Lower lobe of right lung (tissue), 2 donors: ENCODE results near the gene MS4A4A. TPM values are rescaled to one million over a fixed set of nuclear protein-coding genes. Genes with fewer than 3 reads are reported as not detected.

ENCODE experiments used
- ATAC-seq, 2 donors: fragments of 200-7000 bp; cut with Tn5 transposase; one replicate each; pipeline ENCODE4 v1.9.1; 2020 to 2022; ENCODE audit warnings: mild to moderate bottlenecking in 2 of 2, moderate library complexity in 2 of 2
- DNase-seq: peaks from one replicate; pipeline ENCODE4 v3.0.0-alpha.2; 2020
- H3K27ac ChIP-seq: fragments of 200-600 bp; one replicate; pipeline ENCODE4 v1.8.0; 2022
- H3K27me3 ChIP-seq: fragments of 200-600 bp; one replicate; pipeline ENCODE4 v1.8.0; 2022; ENCODE audit warnings: low read depth
- H3K36me3 ChIP-seq: fragments of 200-600 bp; one replicate; pipeline ENCODE4 v1.8.0; 2022; ENCODE audit warnings: mild to moderate bottlenecking
- H3K4me1 ChIP-seq: fragments of 200-600 bp; one replicate; pipeline ENCODE4 v1.8.0; 2022
- H3K4me3 ChIP-seq: fragments of 200-600 bp; one replicate; pipeline ENCODE4 v1.8.0; 2022; ENCODE audit warnings: mild to moderate bottlenecking
- H3K9me3 ChIP-seq: fragments of 200-600 bp; one replicate; pipeline ENCODE4 v1.8.0; 2022
- intact Hi-C: fragments of 100-400 bp; cut with DNase I; formaldehyde crosslinking; loops from one replicate; pipeline ENCODE4 v1.11.0; 2022
- total RNA-seq: library from RNA; stranded (reverse); fragmentation: NEBNext Ultra II Directional; extraction: Animal tissue kit (Norgen Biotek cat#: 25700); gene quantifications from one replicate; pipeline ENCODE4 v1.2.1, GENCODE V29; 2021
- TF ChIP-seq, protein P1 (sequence below): fragments of 200-600 bp; IDR thresholded peaks from one replicate; pipeline ENCODE4 v1.8.0; 2022; ENCODE audit warnings: antibody characterized with exemption, mild to moderate bottlenecking
- donor health status: DM: no; HTN: yes; CAD: no; lungs with severe emphysema.

MS4A4A gene
- total RNA-seq, 1 donor from 2014 or later: 89.5 TPM

DNA sequence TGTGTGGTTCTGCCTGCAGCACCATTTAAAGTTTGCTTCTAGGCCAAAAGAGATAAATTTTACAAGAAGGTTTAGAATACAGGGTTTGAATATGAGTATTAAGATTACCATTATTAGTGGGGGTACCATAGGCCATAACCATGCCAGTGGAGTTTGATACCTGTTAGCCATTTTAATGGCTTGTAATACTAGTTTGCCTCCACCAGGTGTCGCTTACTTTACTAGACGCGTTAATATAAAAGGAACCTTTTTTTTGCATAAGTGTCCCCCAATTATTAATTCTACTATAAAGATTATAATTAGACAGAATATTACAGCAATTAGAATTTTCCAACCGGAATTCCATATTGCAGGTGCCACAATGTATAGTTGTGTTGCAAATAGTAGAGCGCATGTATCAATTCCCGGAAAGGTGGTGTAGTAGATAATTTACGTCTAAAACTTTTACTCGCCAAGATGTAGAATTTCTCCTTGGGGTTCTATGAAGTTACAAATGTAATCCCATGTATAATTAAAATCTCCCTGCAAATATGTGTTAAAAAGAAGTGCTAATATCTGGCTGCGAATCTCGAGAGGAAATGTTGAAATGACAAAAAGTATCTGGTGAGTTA, 62.7 kb downstream of the MS4A4A start:
- no peaks in the 10 kb centered on the region for H3K27me3 ChIP-seq
- DNase-seq (no peak), ATAC-seq (no peak)
- H3K27ac ChIP-seq: no peak overlapping the region
- no peaks in the 10 kb centered on the region for H3K36me3 ChIP-seq
- H3K4me3 ChIP-seq: no peak overlapping the region
- H3K9me3 ChIP-seq: no peaks in the 10 kb centered on the region
- TF ChIP-seq, protein P1, sequence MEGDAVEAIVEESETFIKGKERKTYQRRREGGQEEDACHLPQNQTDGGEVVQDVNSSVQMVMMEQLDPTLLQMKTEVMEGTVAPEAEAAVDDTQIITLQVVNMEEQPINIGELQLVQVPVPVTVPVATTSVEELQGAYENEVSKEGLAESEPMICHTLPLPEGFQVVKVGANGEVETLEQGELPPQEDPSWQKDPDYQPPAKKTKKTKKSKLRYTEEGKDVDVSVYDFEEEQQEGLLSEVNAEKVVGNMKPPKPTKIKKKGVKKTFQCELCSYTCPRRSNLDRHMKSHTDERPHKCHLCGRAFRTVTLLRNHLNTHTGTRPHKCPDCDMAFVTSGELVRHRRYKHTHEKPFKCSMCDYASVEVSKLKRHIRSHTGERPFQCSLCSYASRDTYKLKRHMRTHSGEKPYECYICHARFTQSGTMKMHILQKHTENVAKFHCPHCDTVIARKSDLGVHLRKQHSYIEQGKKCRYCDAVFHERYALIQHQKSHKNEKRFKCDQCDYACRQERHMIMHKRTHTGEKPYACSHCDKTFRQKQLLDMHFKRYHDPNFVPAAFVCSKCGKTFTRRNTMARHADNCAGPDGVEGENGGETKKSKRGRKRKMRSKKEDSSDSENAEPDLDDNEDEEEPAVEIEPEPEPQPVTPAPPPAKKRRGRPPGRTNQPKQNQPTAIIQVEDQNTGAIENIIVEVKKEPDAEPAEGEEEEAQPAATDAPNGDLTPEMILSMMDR: peak; percentile 56
- intact Hi-C loops: no loop called here
- H3K4me1 ChIP-seq: no peaks in the 10 kb centered on the region

DNA sequence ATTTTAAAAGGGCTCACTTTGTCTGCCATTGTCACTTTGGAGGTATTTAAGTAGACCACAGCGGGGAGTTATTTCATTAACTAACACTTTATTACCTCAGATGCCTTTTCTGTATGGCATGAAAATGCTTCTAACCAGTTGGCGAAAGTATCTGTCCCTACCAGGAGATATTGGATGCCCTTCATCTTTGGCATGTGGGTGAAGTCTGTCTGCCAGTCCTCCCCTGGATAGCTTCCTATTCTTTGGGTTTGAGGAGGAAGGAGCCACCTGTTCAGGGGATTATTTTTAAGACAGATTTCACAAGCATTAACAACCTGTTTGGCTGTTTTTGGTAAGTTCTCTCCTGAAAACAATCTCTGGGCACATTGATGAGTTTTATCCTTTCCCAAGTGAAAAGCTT, 63.7 kb downstream of the MS4A4A start:
- intact Hi-C loops: no loop called here
- Histone ChIP-seq H3K4me3 (no peak overlapping the region), H3K4me1 (no peaks in the 10 kb centered on the region), H3K27ac (no peak overlapping the region), H3K36me3 (no peaks in the 10 kb centered on the region), H3K9me3 (no peaks in the 10 kb centered on the region), H3K27me3 (no peaks in the 10 kb centered on the region)
- ATAC-seq: no peak
- DNase-seq: no peak
- TF ChIP-seq, protein P1: no peak

DNA sequence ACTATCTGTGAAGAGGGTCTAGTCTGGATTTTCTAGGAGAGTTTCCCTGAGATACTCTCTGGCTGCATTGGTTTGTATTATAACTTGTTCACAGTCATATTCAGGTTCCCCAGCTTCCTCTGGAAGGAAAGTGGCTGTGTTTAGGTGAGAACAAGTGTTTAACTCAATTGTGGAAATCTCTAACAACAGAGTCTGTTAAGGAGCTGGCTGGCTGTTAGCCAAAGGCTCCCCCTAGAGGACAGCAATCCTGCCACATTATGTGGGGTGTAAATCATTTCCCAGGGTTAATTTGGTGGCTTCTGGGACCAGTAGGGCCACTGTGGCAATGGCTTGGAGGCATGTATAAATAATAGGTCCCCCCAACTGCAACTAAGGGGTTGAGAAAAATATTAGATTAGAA, 65.0 kb downstream of the MS4A4A start:
- no peaks in the 10 kb centered on the region for H3K36me3 ChIP-seq

DNA sequence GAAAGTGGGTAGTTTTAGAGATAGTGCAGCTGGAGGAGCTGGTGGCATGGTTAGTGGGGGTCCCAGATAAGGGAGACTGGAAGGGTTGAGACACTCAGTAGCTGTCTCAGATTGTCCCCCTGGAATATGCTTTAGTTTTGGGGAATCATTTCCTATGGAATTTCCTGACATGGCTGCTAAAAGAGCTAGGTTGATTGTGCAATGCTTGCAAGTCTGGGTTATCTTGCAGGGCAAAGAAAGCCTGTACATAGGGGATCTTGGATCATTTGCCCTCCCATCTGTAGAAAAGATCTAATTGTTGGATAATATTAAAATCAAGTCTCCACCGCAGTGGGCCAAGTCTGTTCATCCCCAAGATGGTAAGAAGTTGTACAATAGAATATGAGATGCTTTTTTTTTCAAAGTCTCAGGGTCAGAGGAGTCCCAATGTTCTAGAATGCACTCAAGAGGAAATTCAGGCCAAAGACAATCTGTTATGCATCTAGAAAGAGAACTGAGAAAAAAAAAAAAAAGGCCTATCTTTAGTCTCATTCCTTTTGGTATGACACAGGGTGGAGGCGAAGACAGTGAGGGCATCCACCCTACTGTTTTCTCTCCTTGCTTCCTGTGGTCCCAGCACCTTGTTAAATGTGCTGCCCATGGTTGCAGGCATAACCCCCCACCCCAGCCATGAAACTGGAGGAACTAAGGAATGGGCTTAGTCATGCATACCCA, 66.8 kb downstream of the MS4A4A start:
- no peak for DNase-seq
- no peak overlapping the region for H3K4me3 ChIP-seq
- no peaks in the 10 kb centered on the region for H3K4me1 ChIP-seq
- no peak for ATAC-seq
- no peaks in the 10 kb centered on the region for H3K36me3 ChIP-seq
- no peak overlapping the region for H3K27ac ChIP-seq
- intact Hi-C loops: no loop called here
- TF ChIP-seq, protein P1: no peak
- H3K9me3 ChIP-seq: no peaks in the 10 kb centered on the region
- no peaks in the 10 kb centered on the region for H3K27me3 ChIP-seq

More for the DNA sequence above, 65.0 kb downstream of the MS4A4A start:
- peak; percentile 37 to 41 for ATAC-seq
- TF ChIP-seq, protein P1: peak; percentile 35
- intact Hi-C loops: no loop called here
- Histone ChIP-seq H3K4me1 (no peaks in the 10 kb centered on the region), H3K9me3 (no peaks in the 10 kb centered on the region), H3K27ac (no peak overlapping the region), H3K4me3 (no peak overlapping the region), H3K27me3 (no peaks in the 10 kb centered on the region)
- DNase-seq: peak; percentile 61

DNA sequence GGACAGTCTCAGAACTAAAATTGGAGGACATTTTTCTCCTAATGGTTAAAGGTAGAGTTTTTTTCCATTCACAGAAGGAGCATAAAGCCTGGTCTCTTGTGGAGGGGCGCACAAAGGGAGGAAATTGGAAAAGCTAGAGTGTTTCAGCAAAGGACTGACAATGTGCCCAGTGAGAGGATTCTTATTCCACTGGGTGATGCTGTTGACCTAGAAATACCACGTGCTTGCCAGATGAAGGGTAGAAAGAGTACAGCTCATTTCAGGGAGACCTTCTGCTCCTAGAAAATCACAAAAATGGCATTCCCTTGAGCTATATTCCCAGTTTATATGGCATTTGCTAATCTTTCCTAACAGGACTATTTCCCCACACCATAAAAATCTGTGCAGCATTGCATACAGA, 67.7 kb downstream of the MS4A4A start:
- intact Hi-C loops: no loop called here
- DNase-seq: no peak
- TF ChIP-seq, protein P1: no peak
- Histone ChIP-seq H3K9me3 (no peaks in the 10 kb centered on the region), H3K4me3 (no peak overlapping the region), H3K4me1 (no peaks in the 10 kb centered on the region), H3K36me3 (no peaks in the 10 kb centered on the region), H3K27me3 (no peaks in the 10 kb centered on the region), H3K27ac (no peak overlapping the region)
- no peak for ATAC-seq
